Vagina (tissue), 2 donors: Measurements from ENCODE around the gene SLC35B2. TPM values are rescaled to one million over a fixed set of nuclear protein-coding genes. Genes with fewer than 3 reads are reported as not detected.
A peak's percentile ranks its signal among the peaks of the same experiment; 100 is the strongest.

Source experiments
- DNase-seq, 2 donors: peaks; one replicate each; pipeline ENCODE4 v3.0.0-alpha.2; 2017; ENCODE audit errors: extremely low spot score in 2 of 2
- H3K27ac ChIP-seq: fragments of 200-600 bp; sonication (generic); one replicate; pipeline ENCODE4 v1.5.1; 2019
- H3K27me3 ChIP-seq: fragments of 200-600 bp; sonication (generic); one replicate; pipeline ENCODE4 v1.5.1; 2019
- H3K36me3 ChIP-seq, 2 donors: fragments of 200-600 bp; sonication (generic); one replicate each; pipeline ENCODE4 v1.5.1; 2017 to 2019
- H3K4me1 ChIP-seq: fragments of 200-600 bp; sonication (generic); one replicate; pipeline ENCODE4 v1.5.1; 2019
- H3K4me3 ChIP-seq, 2 donors: fragments of 200-600 bp; sonication (generic); 1 replicate in 1 of 2; 2 replicates in 1 of 2; pipeline ENCODE4 v1.5.1; 2016 to 2019
- H3K9me3 ChIP-seq: fragments of 200-600 bp; sonication (generic); one replicate; pipeline ENCODE4 v1.5.1; 2019
- CTCF ChIP-seq, 3 experiments: fragments of 450-650 bp in 2 of 3; fragments of 200-600 bp in 1 of 3; sonication (generic) in 1 of 3; IDR thresholded peaks; one replicate each; pipeline ENCODE4 v1.5.1; 2017 to 2019; ENCODE audit warnings: antibody characterized with exemption in 3 of 3, mild to moderate bottlenecking in 2 of 3, moderate library complexity in 2 of 3
- POLR2A ChIP-seq, 2 donors: fragments of 450-650 bp; IDR thresholded peaks; one replicate each; pipeline ENCODE4 v1.6.1; 2017; ENCODE audit warnings: antibody characterized with exemption in 2 of 2, mild to moderate bottlenecking in 2 of 2, moderate library complexity in 2 of 2
- POLR2AphosphoS5 ChIP-seq, 2 donors: sonication (generic); formaldehyde crosslinking; IDR thresholded peaks; one replicate each; pipeline ENCODE4 v1.9.0; 2017; ENCODE audit warnings: antibody characterized with exemption in 2 of 2, mild to moderate bottlenecking in 2 of 2, low read depth in 1 of 2; ENCODE audit not compliant: insufficient read depth in 1 of 2
- intact Hi-C: fragments of 100-400 bp; cut with DNase I; formaldehyde crosslinking; loops from one replicate; pipeline ENCODE4 v1.15.1; 2023
- total RNA-seq: library from RNA; depleted of rRNA; stranded (reverse); fragments of >200 nt; gene quantifications from one replicate; pipeline ENCODE4 v1.2.3, GENCODE V29; 2016

The SLC35B2 gene
- total RNA-seq, 1 donor from 2014 or later: 19.6 TPM

DNA sequence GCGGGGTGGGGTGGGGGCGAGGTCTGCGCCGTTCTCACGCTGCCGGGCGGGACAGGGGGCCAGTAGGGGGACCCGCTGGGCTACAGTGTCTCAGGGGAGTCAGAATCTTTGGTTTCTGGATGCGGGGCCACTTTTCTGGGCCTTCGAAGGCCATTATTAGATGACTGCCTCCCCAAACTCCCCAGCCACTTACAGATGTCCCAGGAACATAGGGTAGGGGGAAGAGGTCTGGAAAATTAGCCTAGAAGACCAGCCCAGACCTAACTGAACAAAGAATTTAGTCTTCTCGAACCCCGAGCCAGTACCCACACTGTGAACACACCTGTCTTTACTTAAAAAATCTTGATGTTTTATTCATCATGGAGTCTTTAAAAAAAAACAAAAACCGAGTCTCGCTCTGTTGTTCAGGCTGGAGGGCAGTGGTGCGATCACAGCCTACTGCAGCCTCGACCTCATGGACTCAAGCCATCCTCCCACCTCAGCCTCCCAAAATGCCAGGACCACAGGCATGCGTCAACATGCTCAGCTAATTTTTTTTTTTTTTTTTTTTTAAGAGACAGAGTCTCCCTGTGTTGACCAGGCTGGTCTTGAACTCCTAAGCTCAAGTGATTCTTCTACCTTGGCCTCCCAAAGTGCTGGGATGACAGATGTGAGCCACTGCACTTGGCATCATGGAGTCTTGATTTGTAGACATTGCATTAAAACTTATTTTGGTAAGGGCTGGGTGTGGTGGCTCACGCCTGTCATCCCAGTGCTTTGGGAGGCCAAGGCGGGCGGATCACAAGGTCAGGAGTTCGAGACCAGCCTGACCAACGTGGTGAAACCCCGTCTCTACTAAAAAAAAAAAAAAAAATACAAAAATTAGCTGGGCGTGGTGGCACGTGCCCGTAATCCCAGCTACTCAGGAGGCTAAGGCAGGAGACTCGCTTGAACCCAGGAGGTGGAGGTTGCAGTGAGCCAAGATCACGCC is 37.2 kb downstream of the SLC35B2 start:
- DNase-seq: no peak
- TF ChIP-seq POLR2AphosphoS5 (IDR thresholded peaks at IDR 0.05; ENCODE audit: insufficient read depth in 1 of 2, low read depth in 1 of 2) (no peak), POLR2A (IDR thresholded peaks at IDR 0.05) (no peak), CTCF (IDR thresholded peaks at IDR 0.05) (no peak)
- Histone ChIP-seq H3K27ac (peak overlapping the region; percentile 95), H3K9me3 (no peaks in the 10 kb centered on the region), H3K4me3 (peak overlapping the region; percentile 48 to 63), H3K36me3 (no peaks in the 10 kb centered on the region), H3K27me3 (no peaks in the 10 kb centered on the region), H3K4me1 (peaks cover 79% of the 10 kb centered on the region)
- intact Hi-C loops: no loop called here

GRCh38 chr6:44219053-44219814 is 38.1 kb downstream of the SLC35B2 start:
- Histone ChIP-seq H3K4me1 (peaks cover 71% of the 10 kb centered on the region), H3K4me3 (peak overlapping the region; percentile 48 to 63), H3K9me3 (no peaks in the 10 kb centered on the region), H3K36me3 (no peaks in the 10 kb centered on the region), H3K27ac (peak overlapping the region; percentile 95), H3K27me3 (no peaks in the 10 kb centered on the region)
- TF ChIP-seq POLR2AphosphoS5 (IDR thresholded peaks at IDR 0.05; ENCODE audit: insufficient read depth in 1 of 2, low read depth in 1 of 2) (peak; percentile 24 to 87), CTCF (IDR thresholded peaks at IDR 0.05) (no peak), POLR2A (IDR thresholded peaks at IDR 0.05) (peak in 1 of 2 donors; percentile 38)
- intact Hi-C loops: no loop called here
- peak in 1 of 2 donors; percentile 90 for DNase-seq

GRCh38 chr6:44217332-44218143 is 39.8 kb downstream of the SLC35B2 start:
- intact Hi-C loops: no loop called here
- TF ChIP-seq POLR2AphosphoS5 (IDR thresholded peaks at IDR 0.05; ENCODE audit: insufficient read depth in 1 of 2, low read depth in 1 of 2) (no peak), POLR2A (IDR thresholded peaks at IDR 0.05) (no peak)
- Histone ChIP-seq H3K27ac (peak overlapping the region; percentile 27), H3K9me3 (no peaks in the 10 kb centered on the region), H3K36me3 (no peaks in the 10 kb centered on the region), H3K27me3 (no peaks in the 10 kb centered on the region), H3K4me3 (no peak overlapping the region), H3K4me1 (peaks cover 57% of the 10 kb centered on the region)
- peak in 1 of 2 donors; percentile 87 for DNase-seq

DNA sequence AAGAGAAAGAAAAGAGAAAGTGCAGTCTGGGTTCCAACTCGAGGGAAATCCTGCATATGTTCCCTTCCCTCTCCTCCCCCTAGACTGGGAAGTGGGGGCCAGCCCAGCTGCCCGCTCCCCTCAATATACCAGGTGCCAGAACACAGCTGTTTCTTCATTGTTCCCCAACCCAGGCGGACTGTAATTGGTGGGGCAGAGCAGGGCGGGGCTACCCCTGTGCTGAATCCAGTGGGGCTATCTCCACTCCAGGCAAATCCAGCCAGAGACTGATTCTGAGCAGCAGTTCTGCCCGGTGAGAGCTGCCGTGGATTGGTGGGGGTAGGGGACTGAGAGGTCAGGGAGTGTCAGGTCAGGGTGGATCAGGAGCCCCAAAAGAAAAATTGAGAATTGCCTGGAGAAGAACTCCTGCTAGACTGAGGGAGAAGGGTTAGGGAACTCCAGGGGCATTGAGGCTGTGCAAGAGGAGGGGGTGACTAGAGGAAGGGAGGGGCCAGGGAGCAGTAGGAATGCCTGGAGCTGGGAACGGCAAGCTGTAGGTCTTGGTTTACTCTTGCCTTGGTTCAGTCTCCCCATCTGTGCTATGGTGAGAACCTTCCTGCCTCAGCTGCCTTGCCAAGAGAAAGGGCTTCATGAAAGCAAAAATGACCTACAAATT is 40.5 kb downstream of the SLC35B2 start, which contains the start of gene MYMX:
MYMX (plus strand) TSS at position 250 of the 655 bp plus-strand sequence. CDS start 546 bp downstream, outside the sequence.
- H3K9me3 ChIP-seq: no peaks in the 10 kb centered on the region
- TF ChIP-seq POLR2AphosphoS5 (IDR thresholded peaks at IDR 0.05; ENCODE audit: insufficient read depth in 1 of 2, low read depth in 1 of 2) (no peak), CTCF (IDR thresholded peaks at IDR 0.05) (no peak), POLR2A (IDR thresholded peaks at IDR 0.05) (no peak)
- intact Hi-C loops: no loop called here
- H3K36me3 ChIP-seq: no peaks in the 10 kb centered on the region
- H3K27me3 ChIP-seq: no peaks in the 10 kb centered on the region
- no peak within 1 kb of the TSS for H3K4me3 ChIP-seq
- H3K27ac ChIP-seq: peak within 1 kb of the TSS; percentile 27
- no peak for DNase-seq
- H3K4me1 ChIP-seq: peaks cover 50% of the 10 kb centered on the region
